ENCODE measurements around the gene CBLN3. TPM values are rescaled to one million over a fixed set of nuclear protein-coding genes. Genes with fewer than 3 reads are reported as not detected.
A peak's percentile ranks its signal among the peaks of the same experiment; 100 is the strongest.
"Not testable (repeated sequence)": the region's sequence is repeated elsewhere in the genome, so short reads cannot be mapped to it uniquely, and the experiment has no call there.

Gene CBLN3
- total RNA-seq, 1 experiment from 2014 or later, result 0.15 TPM

GRCh38 chr14:24403294-24403998, 26.0 kb downstream of the CBLN3 start:
- DNase-seq (ENCODE audit: low read depth), result peak; percentile 12

GRCh38 chr14:24401810-24402702, 27.4 kb downstream of the CBLN3 start:
- DNase-seq (ENCODE audit: low read depth), result no peak

- DNase-seq (ENCODE audit: low read depth), result no peak
Measured at GRCh38 chr14:24399999-24400718, 29.3 kb downstream of the CBLN3 start.

GRCh38 chr14:24399447-24399822, 30.0 kb downstream of the CBLN3 start:
- no peak for DNase-seq (ENCODE audit: low read depth)

GRCh38 chr14:24398653-24399446, 30.6 kb downstream of the CBLN3 start, which contains the start of gene NYNRIN:
TSS of gene NYNRIN (plus strand) at chr14:24399003. CDS start at chr14:24399247, 244 bp downstream.
- DNase-seq (ENCODE audit: low read depth), result no peak

GRCh38 chr14:24398293-24398652, 31.2 kb downstream of the CBLN3 start:
- no peak for DNase-seq (ENCODE audit: low read depth)

- DNase-seq (ENCODE audit: low read depth), result no peak
Measured at GRCh38 chr14:24397639-24398292, 31.7 kb downstream of the CBLN3 start.

GRCh38 chr14:24395609-24396582, 33.6 kb downstream of the CBLN3 start:
- DNase-seq (ENCODE audit: low read depth), result no peak

GRCh38 chr14:24394275-24394674, 35.2 kb downstream of the CBLN3 start:
- no peak for DNase-seq (ENCODE audit: low read depth)

GRCh38 chr14:24392325-24393091, 37.0 kb downstream of the CBLN3 start:
- no peak for DNase-seq (ENCODE audit: low read depth)

GRCh38 chr14:24390701-24391468, 38.6 kb downstream of the CBLN3 start:
- DNase-seq (ENCODE audit: low read depth), result no peak

GRCh38 chr14:24389226-24389848, 40.1 kb downstream of the CBLN3 start:
- peak; percentile 8 for DNase-seq (ENCODE audit: low read depth)

GRCh38 chr14:24388474-24389179, 40.8 kb downstream of the CBLN3 start:
- DNase-seq (ENCODE audit: low read depth), result no peak

- not testable (repeated sequence) for DNase-seq (ENCODE audit: low read depth)
Measured at GRCh38 chr14:24387579-24387978, 41.9 kb downstream of the CBLN3 start.

GRCh38 chr14:24387009-24387345, 42.5 kb downstream of the CBLN3 start:
- no peak for DNase-seq (ENCODE audit: low read depth)

GRCh38 chr14:24385524-24385923, 43.9 kb downstream of the CBLN3 start:
- no peak for DNase-seq (ENCODE audit: low read depth)

- DNase-seq (ENCODE audit: low read depth), result no peak
Measured at GRCh38 chr14:24384169-24384568, 45.3 kb downstream of the CBLN3 start.
